NCI-H1092 treated with DMSO at 0.1 percent for 48 hours (cell line): ENCODE data around the gene ZNF678.

Experiments used
- DNase-seq: peaks from one replicate; lab custom pipeline; 2025; lab: John Stamatoyannopoulos, UW

Gene ZNF678

GRCh38 chr1:227723474-227723873, 160.1 kb downstream of the ZNF678 start:
- DNase-seq: no peak

GRCh38 chr1:227725046-227725445, 161.7 kb downstream of the ZNF678 start:
- DNase-seq: no peak

GRCh38 chr1:227726318-227726717, 163.0 kb downstream of the ZNF678 start:
- DNase-seq: no peak
